ENCODE data around the gene ATOH8. TPM values are rescaled to one million over a fixed set of nuclear protein-coding genes. Genes with fewer than 3 reads are reported as not detected.

The ATOH8 gene
- total and polyA plus RNA-seq, 10 of the 15 experiments (the other 5 are each of a cell fraction or from before 2014, with no cell fraction given) = 0.03 to 0.60 TPM; not detected in 8

- ChIA-PET SMC1A (ENCODE audit: uncharacterized antibody, unreplicated experiment) (interaction anchor here (1.0 to 2.6 kb wide), 2 partner anchors 23 to 62 kb away, joined by 3 to 9 read pairs; no protein-coding TSS in a partner anchor), POLR2A (no interaction called here), RAD21 (ENCODE audit: unreplicated experiment) (interaction anchor here (6.2 kb wide), 1 partner anchor 63 kb away, joined by 31 read pairs; no protein-coding TSS in a partner anchor), CTCF (interaction anchor here (0.9 to 8.2 kb wide), 9 partner anchors 10 to 353 kb away, joined by 3 to 82 read pairs (median 6); no protein-coding TSS in a partner anchor)
- Histone ChIP-seq H3K9ac (ENCODE audit: control insufficient read depth, insufficient read depth, low read length) (no peak overlapping the region), H3K36me3 (ENCODE audit: control insufficient read depth in 2 of 2, insufficient read depth in 2 of 2, low read length in 1 of 2) (no peaks in the 10 kb centered on the region), H3K27me3 (replicated peaks in 1 of 2; ENCODE audit: control insufficient read depth in 2 of 2, insufficient read depth in 2 of 2, low read length in 1 of 2) (peaks cover 10 to 33% of the 10 kb centered on the region in 2 experiments), H3K4me1 (ENCODE audit: control insufficient read depth, insufficient read depth, low read length) (peaks cover 13% of the 10 kb centered on the region), H3K79me2 (ENCODE audit: control insufficient read depth, insufficient read depth, low read length) (no peaks in the 10 kb centered on the region), H3K4me2 (ENCODE audit: control insufficient read depth, insufficient read depth) (no peak overlapping the region), H3K9me3 (replicated peaks; ENCODE audit: control insufficient read depth, insufficient read depth, low read length) (peaks cover 16% of the 10 kb centered on the region; the same call in 2 of the 3 replicates), H4K20me1 (ENCODE audit: control insufficient read depth, insufficient read depth) (no peaks in the 10 kb centered on the region), H3K4me3 (no peak overlapping the region), H2AFZ (ENCODE audit: control insufficient read depth, low read depth, low read length) (no peak overlapping the region), H3K27ac (ENCODE audit: control insufficient read depth, insufficient read depth) (no peak overlapping the region)
- ATAC-seq (no peak), DNase-seq (ENCODE audit: low read depth, low spot score) (no peak), FAIRE-seq (no peak)
- 64% methylated on average over 11 of the region's 11 CpGs for WGBS (ENCODE audit: insufficient coverage, insufficient replicate concordance, low lambda C conversion rate, missing lambda C conversion rate)
- TF ChIP-seq ZBTB40 (IDR thresholded peaks at IDR 0.05; ENCODE audit: borderline replicate concordance) (no peak), TCF12 (IDR thresholded peaks at IDR 0.05; ENCODE audit: low read depth, low read length) (no peak)
- BruUV-seq (replicated peaks) = no TSS peak
- in situ Hi-C loops (cut with MboI) = no loop called here
- intact Hi-C loops (cut with micrococcal nuclease; ENCODE audit: unreplicated experiment) = no loop called here
Measured at GRCh38 chr2:85751627-85752026, 2.2 kb upstream of the ATOH8 start.
